Measurements from ENCODE around the gene TMEM238L.

- TF ChIP-seq POLR2A (IDR thresholded peaks at IDR 0.05), result no peak
- no peak for TF ChIP-seq CTCF (IDR thresholded peaks at IDR 0.05)
Observed at GRCh38 chr17:10827898-10828552, 24.1 kb upstream of the TMEM238L start.

Data from esophagus squamous epithelium (tissue), 4 donors.